HepG2 (cell line): ENCODE measurements around the gene KDM3A. TPM values are rescaled to one million over a fixed set of nuclear protein-coding genes. Genes with fewer than 3 reads are reported as not detected.

Experiments
- ATF7-NPFF ChIP-seq: sonication (generic); formaldehyde crosslinking; IDR thresholded peaks from 2 replicates; pipeline ENCODE4 v1.8.1; 2023; ENCODE audit warnings: mild to moderate bottlenecking, low read depth, missing genetic modification reagents, moderate library complexity
- CREM ChIP-seq, 2 experiments: sonication (generic) in 1 of 2; formaldehyde crosslinking in 1 of 2; IDR thresholded peaks; 2 replicates each; pipeline versions ENCODE4 v1.4.0 to v1.6.1; 2016 to 2020; ENCODE audit warnings: antibody characterized with exemption in 1 of 2, mild to moderate bottlenecking in 1 of 2, missing genetic modification reagents in 1 of 2
- GABPA ChIP-seq, 2 experiments: IDR thresholded peaks; 2 replicates each; pipeline ENCODE4 v1.6.1; 2011 to 2016; ENCODE audit warnings: low read depth in 2 of 2, low read length in 1 of 2, missing biosample characterization in 1 of 2, missing genetic modification characterization in 1 of 2
- JUND ChIP-seq: sonication (generic); formaldehyde crosslinking; IDR thresholded peaks from 2 replicates; pipeline ENCODE4 v1.8.0; 2022; ENCODE audit warnings: mild to moderate bottlenecking, missing genetic modification reagents
- KLF16 ChIP-seq, 2 experiments: sonication (generic) in 1 of 2; formaldehyde crosslinking in 1 of 2; IDR thresholded peaks; 2 replicates each; pipeline versions ENCODE4 v1.6.1 to v1.8.0; 2016 to 2023; ENCODE audit warnings: missing genetic modification reagents in 2 of 2, missing compliant biosample characterization in 1 of 2
- ZFP36L1 ChIP-seq: sonication (generic); formaldehyde crosslinking; IDR thresholded peaks from 2 replicates; pipeline ENCODE4 v1.8.0; 2022; ENCODE audit warnings: mild to moderate bottlenecking, missing genetic modification reagents, moderate library complexity
- ZFX ChIP-seq: sonication (generic); formaldehyde crosslinking; IDR thresholded peaks from 2 replicates; pipeline ENCODE4 v1.4.0; 2020; ENCODE audit warnings: mild to moderate bottlenecking, low read depth, missing genetic modification reagents, moderate library complexity
- ZNF333 ChIP-seq: sonication (generic); formaldehyde crosslinking; IDR thresholded peaks from 2 replicates; pipeline ENCODE4 v1.4.0; 2020; ENCODE audit warnings: mild to moderate bottlenecking, missing genetic modification reagents, borderline replicate concordance
- polyA plus RNA-seq, 8 experiments: library from polyadenylated mRNA; depleted of rRNA in 3 of 8; stranded (reverse) in 7 of 8; unstranded in 1 of 8; fragments of >200 nt; fragmentation: Illumina TruSeq in 4 of 8; extraction: Trizol in 4 of 8; gene quantifications; 2 replicates each; pipeline versions ENCODE4 v1.2.1 to v1.2.3, GENCODE V29; 2011 to 2016; ENCODE audit warnings: low read depth in 4 of 8, missing spikeins in 1 of 8, mixed read lengths in 1 of 8; ENCODE audit not compliant: insufficient read depth in 1 of 8
- total RNA-seq, 5 experiments: library from RNA; depleted of rRNA; stranded (reverse); fragments of >200 nt; fragmentation: Illumina TruSeq; extraction: Trizol; gene quantifications; 2 replicates each; pipeline ENCODE4 v1.2.3, GENCODE V29; 2016; ENCODE audit warnings: low read depth in 1 of 5
- TF ChIP-seq, protein P1 (sequence below): IDR thresholded peaks from 2 replicates; pipeline ENCODE4 v1.6.1; 2016; ENCODE audit warnings: missing genetic modification reagents, missing compliant biosample characterization
- TF ChIP-seq, protein P2 (sequence below): sonication (generic); formaldehyde crosslinking; IDR thresholded peaks from 2 replicates; pipeline ENCODE4 v1.5.1; 2020; ENCODE audit warnings: mild to moderate bottlenecking, missing genetic modification reagents, moderate library complexity
- TF ChIP-seq, protein P3 (sequence below), 2 experiments: sonication (generic) in 1 of 2; formaldehyde crosslinking in 1 of 2; IDR thresholded peaks; 2 replicates each; pipeline versions ENCODE4 v1.4.0 to v1.6.1; 2018 to 2020; ENCODE audit warnings: missing genetic modification reagents in 2 of 2, borderline replicate concordance in 1 of 2, low read depth in 1 of 2, mild to moderate bottlenecking in 1 of 2, missing biosample characterization in 1 of 2
- TF ChIP-seq, protein P4 (sequence below): sonication (generic); formaldehyde crosslinking; IDR thresholded peaks from 2 replicates; pipeline ENCODE4 v1.4.0; 2020; ENCODE audit warnings: mild to moderate bottlenecking, missing genetic modification reagents
- TF ChIP-seq, protein P5 (sequence below): sonication (generic); formaldehyde crosslinking; IDR thresholded peaks from 2 replicates; pipeline ENCODE4 v1.4.0; 2020; ENCODE audit warnings: low read depth, missing genetic modification reagents
- TF ChIP-seq, protein P6 (sequence below): sonication (generic); formaldehyde crosslinking; IDR thresholded peaks from 2 replicates; pipeline ENCODE4 v1.4.0; 2020; ENCODE audit warnings: missing genetic modification reagents

Gene KDM3A
- total and polyA plus RNA-seq, 2 of the 13 experiments (the other 11 are each of a cell fraction or from before 2014, with no cell fraction given) = 21.0 to 70.2 TPM

DNA sequence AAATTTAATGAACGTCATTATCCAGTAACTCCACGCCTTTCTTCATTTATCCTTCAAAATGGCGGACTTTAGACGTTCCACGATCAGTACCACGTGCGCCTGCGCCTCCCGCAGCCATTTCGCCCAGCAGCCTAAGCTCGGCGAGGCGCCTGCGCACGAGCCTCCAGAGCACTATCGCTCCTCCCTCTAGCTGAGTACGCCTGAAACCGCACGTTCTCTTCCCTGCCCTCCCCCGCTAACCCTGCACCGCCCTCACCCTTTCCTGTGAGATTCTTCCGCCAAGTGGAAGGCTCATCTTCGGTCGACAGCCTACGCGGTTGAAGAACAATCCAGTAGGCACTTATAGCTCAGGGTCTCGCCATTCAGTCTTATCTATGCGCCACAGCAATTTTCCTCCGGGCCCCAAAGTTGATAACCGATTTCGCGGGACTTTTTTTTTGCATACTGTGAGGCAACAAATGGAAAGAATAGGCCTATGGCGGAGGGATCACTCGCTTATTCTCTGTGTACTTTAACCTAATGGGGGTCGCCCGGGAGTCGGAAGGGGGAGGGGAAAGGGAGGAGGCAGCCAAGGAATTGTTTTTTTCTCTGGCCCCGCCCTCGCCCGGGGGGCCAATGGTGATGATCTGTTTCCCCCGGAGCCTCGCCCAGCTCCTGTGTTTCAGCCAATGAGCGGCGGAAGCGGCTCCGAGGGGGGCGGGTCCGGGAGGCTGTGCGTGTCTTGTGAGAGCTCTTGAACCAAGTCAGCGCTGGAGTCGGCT is at the start of gene KDM3A (continued):
- TF ChIP-seq, protein P1, sequence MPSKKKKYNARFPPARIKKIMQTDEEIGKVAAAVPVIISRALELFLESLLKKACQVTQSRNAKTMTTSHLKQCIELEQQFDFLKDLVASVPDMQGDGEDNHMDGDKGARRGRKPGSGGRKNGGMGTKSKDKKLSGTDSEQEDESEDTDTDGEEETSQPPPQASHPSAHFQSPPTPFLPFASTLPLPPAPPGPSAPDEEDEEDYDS (CRISPR knock-in tag) = peak; percentile 94
- TF ChIP-seq GABPA (IDR thresholded peaks at IDR 0.05; ENCODE audit: low read depth, low read length) (no peak), GABPA (CRISPR knock-in tag; IDR thresholded peaks at IDR 0.05; ENCODE audit: low read depth) (peak; percentile 64), CREM (IDR thresholded peaks at IDR 0.05) (peak; percentile 85), CREM (CRISPR knock-in tag; IDR thresholded peaks at IDR 0.05) (no peak), JUND (CRISPR knock-in tag) (0 out of 2 replicates have a peak, but pooled peaks have one; percentile 42), KLF16 (CRISPR knock-in tag; IDR thresholded peaks at IDR 0.05) (peak; percentile 78 to 99; a peak in 3 of 4 replicates), ZNF333 (CRISPR knock-in tag) (peak; percentile 89; the same call in 1 of the 2 replicates), ATF7-NPFF (CRISPR knock-in tag) (peak; percentile 99), ZFP36L1 (CRISPR knock-in tag) (peak; percentile 99), ZFX (CRISPR knock-in tag) (peak; percentile 86)
- TF ChIP-seq, protein P2, sequence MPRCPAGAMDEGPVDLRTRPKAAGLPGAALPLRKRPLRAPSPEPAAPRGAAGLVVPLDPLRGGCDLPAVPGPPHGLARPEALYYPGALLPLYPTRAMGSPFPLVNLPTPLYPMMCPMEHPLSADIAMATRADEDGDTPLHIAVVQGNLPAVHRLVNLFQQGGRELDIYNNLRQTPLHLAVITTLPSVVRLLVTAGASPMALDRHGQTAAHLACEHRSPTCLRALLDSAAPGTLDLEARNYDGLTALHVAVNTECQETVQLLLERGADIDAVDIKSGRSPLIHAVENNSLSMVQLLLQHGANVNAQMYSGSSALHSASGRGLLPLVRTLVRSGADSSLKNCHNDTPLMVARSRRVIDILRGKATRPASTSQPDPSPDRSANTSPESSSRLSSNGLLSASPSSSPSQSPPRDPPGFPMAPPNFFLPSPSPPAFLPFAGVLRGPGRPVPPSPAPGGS (CRISPR knock-in tag) = peak; percentile 100
- TF ChIP-seq, protein P3, sequence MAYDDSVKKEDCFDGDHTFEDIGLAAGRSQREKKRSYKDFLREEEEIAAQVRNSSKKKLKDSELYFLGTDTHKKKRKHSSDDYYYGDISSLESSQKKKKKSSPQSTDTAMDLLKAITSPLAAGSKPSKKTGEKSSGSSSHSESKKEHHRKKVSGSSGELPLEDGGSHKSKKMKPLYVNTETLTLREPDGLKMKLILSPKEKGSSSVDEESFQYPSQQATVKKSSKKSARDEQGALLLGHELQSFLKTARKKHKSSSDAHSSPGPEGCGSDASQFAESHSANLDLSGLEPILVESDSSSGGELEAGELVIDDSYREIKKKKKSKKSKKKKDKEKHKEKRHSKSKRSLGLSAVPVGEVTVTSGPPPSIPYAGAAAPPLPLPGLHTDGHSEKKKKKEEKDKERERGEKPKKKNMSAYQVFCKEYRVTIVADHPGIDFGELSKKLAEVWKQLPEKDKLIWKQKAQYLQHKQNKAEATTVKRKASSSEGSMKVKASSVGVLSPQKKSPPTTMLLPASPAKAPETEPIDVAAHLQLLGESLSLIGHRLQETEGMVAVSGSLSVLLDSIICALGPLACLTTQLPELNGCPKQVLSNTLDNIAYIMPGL (CRISPR knock-in tag; IDR thresholded peaks at IDR 0.05; ENCODE audit: borderline replicate concordance in 1 of 2, low read depth in 1 of 2) = peak; percentile 85 to 92; a peak in 3 of 4 replicates
- TF ChIP-seq, protein P4, sequence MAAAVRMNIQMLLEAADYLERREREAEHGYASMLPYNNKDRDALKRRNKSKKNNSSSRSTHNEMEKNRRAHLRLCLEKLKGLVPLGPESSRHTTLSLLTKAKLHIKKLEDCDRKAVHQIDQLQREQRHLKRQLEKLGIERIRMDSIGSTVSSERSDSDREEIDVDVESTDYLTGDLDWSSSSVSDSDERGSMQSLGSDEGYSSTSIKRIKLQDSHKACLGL (CRISPR knock-in tag) = peak; percentile 89
- TF ChIP-seq, protein P5, sequence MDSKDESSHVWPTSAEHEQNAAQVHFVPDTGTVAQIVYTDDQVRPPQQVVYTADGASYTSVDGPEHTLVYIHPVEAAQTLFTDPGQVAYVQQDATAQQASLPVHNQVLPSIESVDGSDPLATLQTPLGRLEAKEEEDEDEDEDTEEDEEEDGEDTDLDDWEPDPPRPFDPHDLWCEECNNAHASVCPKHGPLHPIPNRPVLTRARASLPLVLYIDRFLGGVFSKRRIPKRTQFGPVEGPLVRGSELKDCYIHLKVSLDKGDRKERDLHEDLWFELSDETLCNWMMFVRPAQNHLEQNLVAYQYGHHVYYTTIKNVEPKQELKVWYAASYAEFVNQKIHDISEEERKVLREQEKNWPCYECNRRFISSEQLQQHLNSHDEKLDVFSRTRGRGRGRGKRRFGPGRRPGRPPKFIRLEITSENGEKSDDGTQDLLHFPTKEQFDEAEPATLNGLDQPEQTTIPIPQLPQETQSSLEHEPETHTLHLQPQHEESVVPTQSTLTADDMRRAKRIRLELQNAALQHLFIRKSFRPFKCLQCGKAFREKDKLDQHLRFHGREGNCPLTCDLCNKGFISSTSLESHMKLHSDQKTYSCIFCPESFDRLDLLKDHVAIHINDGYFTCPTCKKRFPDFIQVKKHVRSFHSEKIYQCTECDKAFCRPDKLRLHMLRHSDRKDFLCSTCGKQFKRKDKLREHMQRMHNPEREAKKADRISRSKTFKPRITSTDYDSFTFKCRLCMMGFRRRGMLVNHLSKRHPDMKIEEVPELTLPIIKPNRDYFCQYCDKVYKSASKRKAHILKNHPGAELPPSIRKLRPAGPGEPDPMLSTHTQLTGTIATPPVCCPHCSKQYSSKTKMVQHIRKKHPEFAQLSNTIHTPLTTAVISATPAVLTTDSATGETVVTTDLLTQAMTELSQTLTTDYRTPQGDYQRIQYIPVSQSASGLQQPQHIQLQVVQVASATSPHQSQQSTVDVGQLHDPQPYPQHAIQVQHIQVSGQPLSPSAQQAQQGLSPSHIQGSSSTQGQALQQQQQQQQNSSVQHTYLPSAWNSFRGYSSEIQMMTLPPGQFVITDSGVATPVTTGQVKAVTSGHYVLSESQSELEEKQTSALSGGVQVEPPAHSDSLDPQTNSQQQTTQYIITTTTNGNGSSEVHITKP = peak; percentile 58; the same call in 1 of the 2 replicates
- TF ChIP-seq, protein P6, sequence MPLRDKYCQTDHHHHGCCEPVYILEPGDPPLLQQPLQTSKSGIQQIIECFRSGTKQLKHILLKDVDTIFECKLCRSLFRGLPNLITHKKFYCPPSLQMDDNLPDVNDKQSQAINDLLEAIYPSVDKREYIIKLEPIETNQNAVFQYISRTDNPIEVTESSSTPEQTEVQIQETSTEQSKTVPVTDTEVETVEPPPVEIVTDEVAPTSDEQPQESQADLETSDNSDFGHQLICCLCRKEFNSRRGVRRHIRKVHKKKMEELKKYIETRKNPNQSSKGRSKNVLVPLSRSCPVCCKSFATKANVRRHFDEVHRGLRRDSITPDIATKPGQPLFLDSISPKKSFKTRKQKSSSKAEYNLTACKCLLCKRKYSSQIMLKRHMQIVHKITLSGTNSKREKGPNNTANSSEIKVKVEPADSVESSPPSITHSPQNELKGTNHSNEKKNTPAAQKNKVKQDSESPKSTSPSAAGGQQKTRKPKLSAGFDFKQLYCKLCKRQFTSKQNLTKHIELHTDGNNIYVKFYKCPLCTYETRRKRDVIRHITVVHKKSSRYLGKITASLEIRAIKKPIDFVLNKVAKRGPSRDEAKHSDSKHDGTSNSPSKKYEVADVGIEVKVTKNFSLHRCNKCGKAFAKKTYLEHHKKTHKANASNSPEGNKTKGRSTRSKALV (CRISPR knock-in tag) = peak; percentile 97
